GM19397 (cell line): Measurements from ENCODE around the gene SLC27A2.
A peak's percentile ranks its signal among the peaks of the same experiment; 100 is the strongest.
"Not testable (repeated sequence)": the region's sequence is repeated elsewhere in the genome, so short reads cannot be mapped to it uniquely, and the experiment has no call there.

ENCODE experiments used
- ATAC-seq: cut with Tn5 transposase; IDR thresholded peaks from one replicate; pipeline ENCODE4 v1.9.1; 2021; ENCODE audit warnings: mild to moderate bottlenecking, moderate library complexity; ENCODE audit not compliant: unreplicated experiment

SLC27A2 gene

DNA sequence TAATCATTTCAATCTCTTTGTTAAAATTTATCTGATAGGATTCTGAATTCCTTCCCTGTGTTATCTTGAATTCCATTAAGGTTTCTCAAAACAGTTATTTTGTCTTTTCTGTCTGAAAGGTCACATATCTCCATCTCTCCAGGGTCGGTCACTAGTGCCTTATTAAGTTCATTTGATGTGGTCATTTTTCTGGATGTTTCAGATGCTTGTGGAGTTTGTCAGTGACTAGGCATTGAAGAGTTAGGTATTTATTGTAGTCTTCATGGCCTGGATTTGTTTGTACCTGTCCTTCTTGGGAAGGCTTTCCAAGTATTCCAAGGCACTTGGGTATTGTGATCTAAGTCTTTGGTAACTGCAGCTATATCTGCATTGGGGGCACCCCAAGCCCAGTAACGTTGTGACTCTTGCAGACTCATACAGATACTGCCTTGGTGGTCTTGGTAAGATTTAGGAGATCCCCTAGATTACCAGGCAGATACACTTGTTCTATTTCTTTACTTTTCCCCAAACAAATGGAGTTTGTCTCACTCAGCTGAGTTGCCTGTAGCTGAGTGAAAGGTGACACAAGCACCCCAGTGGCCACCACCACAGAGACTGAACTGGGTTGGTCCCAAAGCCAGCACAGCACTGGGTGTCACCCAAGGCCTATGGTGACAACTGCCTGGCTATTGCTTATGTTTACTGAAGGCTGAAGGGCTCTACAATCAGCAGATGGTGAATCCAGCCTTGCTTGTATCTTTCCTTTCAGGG lies 18.9 kb upstream of the SLC27A2 start:
- ATAC-seq: no peak

- ATAC-seq: no peak
These were observed 18.1 kb upstream of the SLC27A2 start for GRCh38 chr15:50163719-50164410.

DNA sequence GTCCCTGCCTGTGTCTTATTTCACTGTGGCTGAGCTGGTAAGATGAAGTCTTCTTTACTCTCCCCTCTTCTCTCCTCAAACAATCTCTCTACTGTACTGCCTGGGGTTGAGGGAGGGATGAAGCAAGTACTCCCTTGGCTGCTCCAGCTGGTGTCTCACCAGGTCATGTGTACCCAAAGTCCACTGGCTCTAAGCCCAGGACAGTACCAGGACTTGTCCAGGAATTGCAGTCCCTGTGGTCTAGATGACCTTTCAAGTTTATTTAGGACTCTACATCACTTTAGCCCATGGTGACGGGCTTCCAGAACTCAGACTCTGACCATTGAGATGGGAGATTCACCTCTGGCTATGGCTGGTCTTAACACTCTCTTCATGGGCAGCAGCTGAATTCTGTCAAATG lies 17.5 kb upstream of the SLC27A2 start:
- no peak for ATAC-seq

GRCh38 chr15:50166216-50166615 lies 15.8 kb upstream of the SLC27A2 start:
- ATAC-seq: no peak

DNA sequence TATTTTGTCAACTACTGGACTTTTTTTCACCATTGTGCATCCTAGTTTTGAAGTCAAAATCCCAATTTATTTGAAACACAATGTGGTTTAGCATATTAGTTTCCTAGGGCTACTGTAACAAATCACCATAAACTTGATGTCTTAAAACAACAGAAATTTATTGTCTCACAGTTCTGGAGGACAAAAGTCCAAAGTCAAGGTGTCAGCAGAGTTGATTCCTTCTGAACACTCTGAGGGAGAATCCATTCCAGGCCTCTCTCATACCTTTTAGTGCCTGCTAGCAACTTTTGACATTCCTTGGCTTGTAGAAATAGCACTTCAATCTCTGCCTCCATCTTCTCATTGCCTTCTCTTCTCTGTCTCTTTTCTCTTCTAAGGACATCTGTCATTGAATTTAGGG lies 14.9 kb upstream of the SLC27A2 start:
- ATAC-seq: no peak

DNA sequence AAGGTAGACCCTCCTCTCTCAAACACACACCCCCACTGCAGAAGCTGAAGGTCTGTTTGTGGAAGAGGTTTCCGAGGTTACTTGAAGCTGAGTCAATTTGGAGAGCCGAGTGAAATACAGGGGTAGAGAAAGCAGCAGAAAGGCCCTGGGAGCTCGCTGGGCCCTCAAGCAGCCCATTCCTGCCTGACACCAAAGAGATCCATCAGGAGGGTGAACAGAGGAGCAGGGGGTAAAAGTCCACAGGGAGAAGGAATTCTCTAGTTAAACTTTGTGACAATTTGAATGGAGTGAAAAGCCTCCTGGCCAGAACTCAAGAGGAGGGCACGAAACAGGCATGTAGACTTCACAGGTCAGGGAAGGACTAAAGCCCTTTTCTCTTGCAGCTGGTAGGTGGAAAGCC lies 13.6 kb upstream of the SLC27A2 start:
- no peak for ATAC-seq

DNA sequence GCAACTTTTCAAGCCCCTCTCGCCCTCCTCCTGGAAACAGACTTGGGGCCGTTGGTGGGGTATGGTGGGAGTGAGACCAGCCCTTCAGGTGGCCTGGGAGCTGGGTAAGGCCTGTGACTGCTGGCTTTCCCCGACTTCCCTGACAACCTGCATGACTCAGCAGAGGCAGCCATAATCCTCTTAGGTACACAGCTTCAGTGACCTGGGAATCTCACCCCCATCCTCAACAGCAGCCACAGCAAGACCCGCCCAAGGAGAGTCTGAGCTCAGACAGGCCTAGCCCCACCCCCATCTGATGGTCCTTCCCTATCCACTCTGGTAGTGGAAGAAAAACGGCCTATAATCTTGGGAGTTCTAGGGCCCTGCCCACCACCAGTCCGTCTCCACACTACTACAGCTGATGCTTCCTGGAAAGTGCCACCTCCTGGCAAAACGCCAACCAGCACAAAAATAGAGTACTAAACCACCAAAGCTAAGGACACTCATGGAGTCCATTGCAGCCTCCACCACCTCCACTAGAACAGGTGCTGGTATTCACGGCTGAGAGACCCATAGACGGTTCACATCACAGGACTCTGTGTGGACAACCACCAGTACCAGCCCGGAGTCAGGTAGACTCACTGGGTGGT lies 13.1 kb upstream of the SLC27A2 start:
- no peak for ATAC-seq

- ATAC-seq: not testable (repeated sequence)
These were observed 9.6 kb upstream of the SLC27A2 start for GRCh38 chr15:50172360-50172895.

- ATAC-seq: no peak
These were observed 5.1 kb upstream of the SLC27A2 start for GRCh38 chr15:50176869-50177268.

- ATAC-seq: no peak
These were observed 1.9 kb upstream of the SLC27A2 start for GRCh38 chr15:50180091-50180490.

- no peak for ATAC-seq
These were observed 1.4 kb upstream of the SLC27A2 start for GRCh38 chr15:50180582-50180981.

DNA sequence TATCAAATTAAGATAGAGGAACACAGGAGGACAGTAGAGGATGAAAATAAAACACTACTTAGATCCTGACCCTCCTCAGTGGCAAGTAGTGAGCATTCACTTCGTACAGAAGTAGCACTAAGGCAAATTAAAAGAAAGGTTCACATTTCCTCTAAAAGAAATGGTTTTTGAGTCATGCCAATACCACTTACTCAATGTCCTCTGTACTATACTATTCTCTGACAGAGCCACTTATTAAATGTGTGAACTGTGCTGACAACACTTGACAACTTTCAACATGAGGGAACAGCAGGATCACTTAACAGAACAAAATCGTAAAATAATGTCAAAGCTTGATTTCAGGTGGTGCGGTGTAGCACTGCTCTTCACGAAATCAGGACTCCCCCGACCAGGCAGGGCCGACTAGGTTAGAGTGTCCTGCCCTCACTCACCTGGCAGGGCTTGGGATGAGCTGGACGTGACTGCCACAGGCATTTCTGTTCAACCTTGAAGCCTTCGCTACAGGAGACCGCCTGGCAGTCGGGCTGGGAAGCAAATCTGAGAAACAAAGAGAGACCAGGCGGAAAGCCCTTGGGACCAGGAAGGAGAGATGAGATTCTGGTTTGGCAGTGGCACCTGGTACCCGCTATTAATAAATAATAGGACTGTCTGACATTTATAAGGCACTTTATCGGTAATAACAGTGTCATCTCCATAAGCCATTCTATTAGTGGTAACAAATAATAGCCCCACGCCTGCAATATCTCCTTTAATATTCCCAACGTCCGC lies 611 bp upstream of the SLC27A2 start:
- no peak for ATAC-seq

DNA sequence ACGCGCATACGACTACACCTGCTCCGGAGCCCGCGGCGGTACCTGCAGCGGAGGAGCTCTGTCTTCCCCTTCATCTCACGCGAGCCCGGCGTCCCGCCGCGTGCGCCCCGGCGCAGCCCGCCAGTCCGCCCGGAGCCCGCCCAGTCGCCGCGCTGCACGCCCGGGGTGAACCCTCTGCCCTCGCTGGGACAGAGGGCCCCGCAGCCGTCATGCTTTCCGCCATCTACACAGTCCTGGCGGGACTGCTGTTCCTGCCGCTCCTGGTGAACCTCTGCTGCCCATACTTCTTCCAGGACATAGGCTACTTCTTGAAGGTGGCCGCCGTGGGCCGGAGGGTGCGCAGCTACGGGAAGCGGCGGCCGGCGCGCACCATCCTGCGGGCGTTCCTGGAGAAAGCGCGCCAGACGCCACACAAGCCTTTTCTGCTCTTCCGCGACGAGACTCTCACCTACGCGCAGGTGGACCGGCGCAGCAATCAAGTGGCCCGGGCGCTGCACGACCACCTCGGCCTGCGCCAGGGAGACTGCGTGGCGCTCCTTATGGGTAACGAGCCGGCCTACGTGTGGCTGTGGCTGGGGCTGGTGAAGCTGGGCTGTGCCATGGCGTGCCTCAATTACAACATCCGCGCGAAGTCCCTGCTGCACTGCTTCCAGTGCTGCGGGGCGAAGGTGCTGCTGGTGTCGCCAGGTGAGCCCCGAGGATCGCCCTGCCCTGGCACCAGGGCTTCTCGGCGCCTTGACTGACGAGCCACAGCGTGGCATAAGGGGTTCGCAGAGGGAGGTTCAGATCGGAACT lies 420 bp downstream of the SLC27A2 start:
- peak; percentile 51 for ATAC-seq

DNA sequence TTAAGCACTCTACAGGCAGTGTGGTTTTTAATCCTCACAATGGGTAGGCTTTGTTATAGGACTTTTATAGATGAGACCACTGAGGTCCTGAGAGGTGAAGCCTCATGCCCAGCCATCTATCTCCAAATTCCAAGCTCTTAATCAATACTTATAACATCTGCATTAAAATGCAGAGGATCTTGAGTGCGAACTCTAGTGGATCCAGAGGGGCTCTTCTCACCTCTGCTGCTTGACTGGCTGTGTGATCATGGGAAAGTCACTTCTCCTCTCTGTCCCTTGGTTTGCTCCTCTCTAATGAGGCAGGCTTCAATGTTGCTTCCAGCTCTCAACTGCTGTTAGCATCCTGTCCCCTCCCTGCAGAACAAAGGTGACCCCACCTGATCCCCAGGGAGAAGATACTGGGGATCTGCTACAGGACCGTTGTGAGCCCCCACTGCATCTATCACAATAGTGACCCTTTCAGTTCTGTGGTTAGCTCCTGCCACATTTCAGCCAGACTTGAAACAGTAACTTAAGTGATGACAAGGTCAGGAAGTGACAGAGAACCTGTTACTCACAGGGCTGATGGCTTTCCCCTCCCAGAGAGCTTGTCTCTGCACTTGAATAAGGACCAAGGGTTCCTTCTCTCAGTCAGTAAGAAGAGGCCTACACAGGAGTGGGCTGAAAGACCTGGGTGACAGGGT lies 1.3 kb downstream of the SLC27A2 start:
- ATAC-seq: no peak

DNA sequence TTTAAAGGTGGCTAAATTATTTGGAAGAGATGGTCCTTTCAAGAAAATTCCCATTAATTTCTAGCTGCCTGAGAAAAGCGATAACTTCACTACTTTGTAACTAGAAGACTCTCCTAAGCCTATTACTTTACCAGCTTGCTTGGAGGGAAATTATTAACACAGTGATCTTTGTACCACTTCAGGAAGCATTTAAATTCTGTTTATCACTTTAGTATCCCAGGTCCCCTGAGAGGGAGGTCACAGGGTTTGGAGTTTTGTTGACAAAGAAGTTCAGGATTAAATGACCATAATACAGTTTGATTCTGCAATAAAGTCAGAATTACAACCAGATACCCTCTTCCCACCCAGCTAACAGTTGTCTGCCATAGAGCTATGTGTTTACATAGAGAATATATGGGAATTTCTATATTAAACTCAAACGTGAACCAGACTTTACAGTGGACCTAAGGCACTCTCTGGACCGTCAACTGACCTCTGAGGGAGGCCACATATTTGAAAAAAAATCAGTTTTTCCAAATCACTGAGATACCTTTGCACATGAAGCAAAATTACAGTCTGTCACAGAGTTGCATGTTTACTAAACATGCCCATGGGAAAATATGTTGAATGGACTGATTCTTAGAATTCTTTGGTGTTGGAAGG lies 3.0 kb downstream of the SLC27A2 start:
- no peak for ATAC-seq

GRCh38 chr15:50186090-50186489 lies 4.1 kb downstream of the SLC27A2 start:
- no peak for ATAC-seq

DNA sequence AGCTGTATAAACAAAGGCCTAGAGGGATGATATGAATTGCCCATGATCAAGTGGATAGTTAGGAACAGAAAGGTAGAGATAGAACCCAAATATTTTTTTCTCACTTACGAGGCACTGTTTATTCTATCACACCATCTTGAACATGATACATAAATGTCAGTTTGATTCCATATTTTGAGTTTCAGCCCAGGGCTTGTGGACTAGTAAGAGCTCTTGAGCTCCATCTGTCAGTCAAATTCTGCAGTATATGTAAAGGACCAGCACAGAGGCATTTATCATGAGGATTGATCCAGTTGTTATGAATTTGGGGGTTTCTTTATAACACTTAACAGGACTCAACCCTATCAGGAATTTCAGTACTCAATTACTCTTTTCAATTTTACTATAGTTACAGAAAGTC lies 4.8 kb downstream of the SLC27A2 start:
- no peak for ATAC-seq

DNA sequence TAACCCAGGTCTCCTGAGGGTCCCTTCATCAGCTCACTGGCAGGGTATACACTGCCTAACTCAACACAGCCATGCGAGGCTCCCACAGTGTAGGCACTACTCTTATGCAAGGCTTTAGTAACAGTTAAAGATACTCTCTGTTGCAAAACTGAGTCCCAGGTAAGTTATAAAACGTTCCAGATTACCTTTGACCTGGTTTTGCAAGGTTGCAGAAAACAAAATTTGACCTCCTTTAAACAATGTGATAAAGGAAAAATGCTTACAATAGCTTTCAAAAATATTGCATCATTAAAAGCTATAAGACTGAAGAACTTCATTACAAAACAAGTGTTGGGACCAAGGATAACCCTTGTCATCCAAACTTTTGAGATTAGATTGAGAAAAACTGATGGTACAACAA lies 5.5 kb downstream of the SLC27A2 start:
- ATAC-seq: no peak

- ATAC-seq: no peak
These were observed 6.0 kb downstream of the SLC27A2 start for GRCh38 chr15:50187997-50188396.
